GM12865 (cell line): ENCODE data around the gene IL21R.

ENCODE experiments used
- DNase-seq: peaks from one replicate; pipeline ENCODE4 v3.0.0; 2010; ENCODE audit warnings: low read depth
- H3K4me3 ChIP-seq: 2 replicates; pipeline ENCODE4 v1.5.1; 2011; ENCODE audit warnings: mild to moderate bottlenecking, low read depth, low read length, control low read depth
- CTCF ChIP-seq: IDR thresholded peaks from 2 replicates; pipeline ENCODE4 v1.5.1; 2011; ENCODE audit warnings: low read length, control low read depth, low read depth, inconsistent platforms; ENCODE audit not compliant: insufficient read depth; ENCODE audit errors: missing control alignments

Gene IL21R

GRCh38 chr16:27458258-27458657 lies 56.3 kb downstream of the IL21R start:
- TF ChIP-seq CTCF, result no peak

DNA sequence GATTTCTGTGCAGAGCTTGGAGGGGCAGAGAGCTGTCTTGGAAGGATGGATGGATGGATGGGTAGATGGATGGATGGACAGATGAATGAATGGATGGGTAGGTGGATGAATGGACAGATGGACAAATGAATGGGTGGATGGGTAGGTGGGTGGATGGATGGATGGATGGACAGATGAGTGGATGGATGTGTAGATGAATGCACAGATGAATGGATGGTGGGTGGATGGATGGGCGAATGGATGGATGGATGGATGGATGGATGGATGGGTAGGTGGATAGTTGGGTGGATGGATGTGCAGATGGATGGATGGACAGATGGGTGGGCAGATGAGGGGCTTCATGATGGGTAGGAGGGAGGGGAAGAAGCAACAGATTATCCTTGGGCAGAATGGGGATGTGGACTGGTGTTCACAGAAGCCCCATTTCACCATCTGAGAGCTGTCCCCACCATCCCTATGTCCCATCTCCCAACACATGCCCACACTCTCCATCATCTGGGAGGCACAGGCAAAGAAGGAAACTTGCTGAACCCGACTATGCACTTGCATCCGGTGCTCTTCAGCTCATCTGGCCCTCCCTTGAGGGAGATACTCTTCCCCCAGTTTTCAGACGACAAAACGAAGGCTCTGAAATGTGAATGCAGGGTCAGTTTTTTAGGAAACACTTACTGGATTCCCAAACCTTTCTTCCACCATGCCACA lies 57.2 kb downstream of the IL21R start:
- H3K4me3 ChIP-seq, result no peak overlapping the region
- TF ChIP-seq CTCF, result no peak
- DNase-seq, result no peak

More at GRCh38 chr16:27458258-27458657, 56.3 kb downstream of the IL21R start:
- DNase-seq, result no peak
- no peak overlapping the region for H3K4me3 ChIP-seq

DNA sequence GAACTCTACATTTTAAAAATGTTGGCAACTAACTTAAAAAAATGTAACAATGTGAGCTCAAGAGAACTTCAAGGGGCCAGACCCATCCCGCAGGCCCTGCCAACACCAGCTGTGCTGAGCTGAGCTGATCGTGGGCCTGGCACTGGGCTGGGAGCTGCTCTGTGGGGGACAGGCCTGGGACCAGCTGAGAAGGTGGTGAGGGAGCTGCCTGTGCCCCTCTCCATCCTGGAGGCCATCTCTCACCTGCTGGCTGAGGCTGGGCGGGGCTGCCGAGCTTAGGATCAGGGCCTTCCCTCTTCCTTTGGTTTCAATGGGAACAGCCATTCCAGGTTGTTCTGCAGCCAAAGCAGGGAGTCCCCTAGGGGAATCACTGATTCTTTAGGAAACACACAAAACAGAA lies 58.2 kb downstream of the IL21R start:
- no peak for DNase-seq
- no peak for TF ChIP-seq CTCF
- no peak overlapping the region for H3K4me3 ChIP-seq

DNA sequence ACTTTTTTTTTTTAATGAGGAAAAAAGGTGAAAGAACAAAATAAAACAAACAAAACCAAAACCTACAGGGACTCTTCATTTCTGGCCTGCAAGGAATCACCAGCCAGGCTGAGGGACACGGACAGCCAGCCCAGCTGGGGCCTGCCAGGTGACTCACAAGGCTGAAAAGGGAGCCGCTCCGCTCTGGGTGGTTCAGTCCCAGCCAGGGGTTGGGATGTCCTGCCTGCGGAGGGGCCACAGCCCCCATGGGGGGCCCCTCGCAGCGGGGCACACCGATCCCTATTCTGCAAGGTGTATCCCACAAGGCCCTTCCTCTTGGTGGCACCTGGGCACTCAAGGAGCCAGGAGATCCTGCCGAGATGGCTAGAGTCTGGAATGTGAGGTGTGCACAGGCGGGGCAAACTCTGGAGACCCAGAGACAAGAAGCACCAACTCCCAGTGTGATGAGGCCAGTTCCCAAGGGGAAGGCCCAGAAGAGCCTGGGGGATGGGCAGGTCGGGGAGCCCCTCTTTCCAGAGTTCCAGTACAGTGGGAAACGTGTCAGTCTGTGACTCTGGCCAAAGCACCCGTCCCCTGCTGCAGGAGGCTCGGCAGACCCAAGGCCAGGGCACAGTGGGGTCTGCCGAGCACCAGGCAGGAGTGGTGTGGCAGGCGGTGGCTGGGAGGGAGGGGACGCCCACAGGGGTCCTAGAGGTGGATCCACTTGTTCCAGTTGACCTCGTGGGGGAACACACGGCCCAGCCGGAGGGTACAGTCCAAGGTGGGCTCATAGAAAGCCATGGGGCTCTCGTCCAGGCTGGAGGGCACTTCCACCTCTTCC lies 58.9 kb downstream of the IL21R start:
- H3K4me3 ChIP-seq, result no peak overlapping the region
- no peak for DNase-seq
- TF ChIP-seq CTCF, result no peak

- no peak for DNase-seq
- no peak for TF ChIP-seq CTCF
- no peak overlapping the region for H3K4me3 ChIP-seq
Observed at GRCh38 chr16:27461483-27462171, 59.7 kb downstream of the IL21R start.

- no peak for DNase-seq
- no peak overlapping the region for H3K4me3 ChIP-seq
- TF ChIP-seq CTCF, result no peak
Observed at GRCh38 chr16:27462200-27462845, 60.3 kb downstream of the IL21R start.
